Natural killer cell (primary cell): ENCODE results near the gene SLC35F5. TPM values are rescaled to one million over a fixed set of nuclear protein-coding genes. Genes with fewer than 3 reads are reported as not detected.

Experiments
- ATAC-seq, 3 donors: fragments of 150-1000 bp in 2 of 3; fragments of 200-7000 bp in 1 of 3; cut with Tn5 transposase; 1 replicate in 1 of 3; 2 replicates in 2 of 3; pipeline ENCODE4 v1.10.0; 2021; ENCODE audit warnings: mild to moderate bottlenecking in 2 of 3, moderate library complexity in 2 of 3
- DNase-seq, 2 donors: peaks; one replicate each; pipeline versions ENCODE4 v3.0.0 to v3.0.0-alpha.2; 2013 to 2021; ENCODE audit warnings: mixed read lengths in 1 of 2
- H3K27ac ChIP-seq: one replicate; pipeline ENCODE4 v1.5.1; 2013; ENCODE audit warnings: mild to moderate bottlenecking, low read length
- H3K27me3 ChIP-seq: one replicate; pipeline ENCODE4 v1.6.1; 2013; ENCODE audit warnings: low read length; ENCODE audit not compliant: control insufficient read depth, insufficient read depth
- H3K36me3 ChIP-seq: one replicate; pipeline ENCODE4 v1.6.1; 2013; ENCODE audit warnings: low read length; ENCODE audit not compliant: control insufficient read depth, insufficient read depth
- H3K4me1 ChIP-seq: one replicate; pipeline ENCODE4 v1.6.1; 2013; ENCODE audit warnings: low read length; ENCODE audit not compliant: control insufficient read depth, insufficient read depth
- H3K4me3 ChIP-seq: one replicate; pipeline ENCODE4 v1.5.1; 2013; ENCODE audit warnings: low read length
- H3K9me3 ChIP-seq: one replicate; pipeline ENCODE4 v1.6.1; 2013; ENCODE audit warnings: low read length; ENCODE audit not compliant: control insufficient read depth, insufficient read depth
- H3K27ac Mint-ChIP-seq, 2 donors: one replicate each; pipeline ENCODE4 v1.8.0; 2022; ENCODE audit warnings: mild to moderate bottlenecking in 2 of 2, mixed read lengths in 2 of 2, moderate library complexity in 1 of 2
- H3K27me3 Mint-ChIP-seq, 2 donors: one replicate each; pipeline ENCODE4 v1.8.0; 2022; ENCODE audit warnings: low read depth in 2 of 2, mixed read lengths in 2 of 2
- H3K36me3 Mint-ChIP-seq: one replicate; pipeline ENCODE4 v1.8.0; 2022; ENCODE audit warnings: mixed read lengths
- H3K4me1 Mint-ChIP-seq, 2 donors: one replicate each; pipeline ENCODE4 v1.8.0; 2022; ENCODE audit warnings: mixed read lengths in 2 of 2
- H3K4me3 Mint-ChIP-seq: one replicate; pipeline ENCODE4 v1.8.0; 2022; ENCODE audit warnings: mild to moderate bottlenecking, moderate library complexity, mixed read lengths
- H3K9me3 Mint-ChIP-seq, 2 donors: one replicate each; pipeline ENCODE4 v1.8.0; 2022; ENCODE audit warnings: mixed read lengths in 2 of 2
- WGBS: methylation state at CpG from one replicate; pipeline ENCODE4 v1.1.7; 2013; ENCODE audit warnings: missing lambda C conversion rate; ENCODE audit not compliant: insufficient coverage; 5-methylcytosine and 5-hydroxymethylcytosine counted together
- intact Hi-C: fragments of 100-400 bp; cut with micrococcal nuclease; formaldehyde crosslinking; loops from one replicate; pipeline ENCODE4 v1.14.2; 2022
- total RNA-seq, 4 donors: library from RNA; stranded (reverse); fragments of 120-200 nt in 1 of 4; gene quantifications; one replicate each; pipeline versions ENCODE4 v1.2.3 to v1.2.4, GENCODE V29; 2013 to 2022
- TF ChIP-seq, protein P1 (sequence below): fragments of 200-600 bp; IDR thresholded peaks from one replicate; pipeline ENCODE4 v1.8.0; 2022; ENCODE audit warnings: antibody characterized with exemption

The SLC35F5 gene
- total RNA-seq, 3 donors from 2014 or later (not counting 1 experiment from before 2014, with no cell fraction given): 42.0 to 48.9 (median 42.3) TPM

DNA sequence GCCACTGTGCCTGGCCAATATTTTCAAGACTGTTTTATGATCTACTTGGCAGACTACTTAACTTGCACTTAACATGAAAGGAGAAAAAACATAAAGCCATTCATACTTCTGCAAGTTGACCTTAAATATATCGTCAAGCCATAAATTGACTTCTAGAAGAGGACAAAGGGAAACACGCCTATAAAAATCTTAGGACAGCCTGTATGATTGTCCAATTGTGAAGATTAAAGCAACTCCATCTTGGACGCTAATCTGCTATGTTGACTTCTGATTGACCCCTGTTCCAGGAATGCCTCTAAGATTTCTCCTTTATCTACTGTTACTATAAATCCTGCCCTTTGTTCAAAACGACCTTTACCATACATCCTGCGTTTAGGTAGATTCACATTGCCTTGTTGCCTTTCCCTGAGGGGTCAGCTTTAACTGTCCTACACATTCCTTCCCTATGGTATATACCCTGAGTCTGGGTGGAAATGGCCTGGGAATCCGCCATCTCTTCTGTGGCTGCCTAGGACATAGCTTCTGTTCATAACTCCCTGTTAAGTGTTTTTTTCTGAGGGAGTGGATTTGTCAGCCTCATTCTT, 40.2 kb upstream of the SLC35F5 start:
- Histone ChIP-seq H3K9me3 (no peaks in the 10 kb centered on the region), H3K4me1 (no peaks in the 10 kb centered on the region), H3K27me3 (no peaks in the 10 kb centered on the region), H3K4me3 (no peak overlapping the region), H3K27ac (no peak overlapping the region), H3K36me3 (no peaks in the 10 kb centered on the region)
- TF ChIP-seq, protein P1, sequence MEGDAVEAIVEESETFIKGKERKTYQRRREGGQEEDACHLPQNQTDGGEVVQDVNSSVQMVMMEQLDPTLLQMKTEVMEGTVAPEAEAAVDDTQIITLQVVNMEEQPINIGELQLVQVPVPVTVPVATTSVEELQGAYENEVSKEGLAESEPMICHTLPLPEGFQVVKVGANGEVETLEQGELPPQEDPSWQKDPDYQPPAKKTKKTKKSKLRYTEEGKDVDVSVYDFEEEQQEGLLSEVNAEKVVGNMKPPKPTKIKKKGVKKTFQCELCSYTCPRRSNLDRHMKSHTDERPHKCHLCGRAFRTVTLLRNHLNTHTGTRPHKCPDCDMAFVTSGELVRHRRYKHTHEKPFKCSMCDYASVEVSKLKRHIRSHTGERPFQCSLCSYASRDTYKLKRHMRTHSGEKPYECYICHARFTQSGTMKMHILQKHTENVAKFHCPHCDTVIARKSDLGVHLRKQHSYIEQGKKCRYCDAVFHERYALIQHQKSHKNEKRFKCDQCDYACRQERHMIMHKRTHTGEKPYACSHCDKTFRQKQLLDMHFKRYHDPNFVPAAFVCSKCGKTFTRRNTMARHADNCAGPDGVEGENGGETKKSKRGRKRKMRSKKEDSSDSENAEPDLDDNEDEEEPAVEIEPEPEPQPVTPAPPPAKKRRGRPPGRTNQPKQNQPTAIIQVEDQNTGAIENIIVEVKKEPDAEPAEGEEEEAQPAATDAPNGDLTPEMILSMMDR: no peak
- no peaks in the 10 kb centered on the region for H3K36me3 Mint-ChIP-seq
- peaks cover 7% of the 10 kb centered on the region in 2 donors for H3K27me3 Mint-ChIP-seq
- DNase-seq: no peak
- ATAC-seq: no peak
- no peak overlapping the region for H3K27ac Mint-ChIP-seq
- 88% methylated on average over 6 of the region's 6 CpGs for WGBS
- intact Hi-C loops: no loop called here
- no peak overlapping the region for H3K4me3 Mint-ChIP-seq
- no peaks in the 10 kb centered on the region for H3K4me1 Mint-ChIP-seq
- H3K9me3 Mint-ChIP-seq: no peaks in the 10 kb centered on the region

DNA sequence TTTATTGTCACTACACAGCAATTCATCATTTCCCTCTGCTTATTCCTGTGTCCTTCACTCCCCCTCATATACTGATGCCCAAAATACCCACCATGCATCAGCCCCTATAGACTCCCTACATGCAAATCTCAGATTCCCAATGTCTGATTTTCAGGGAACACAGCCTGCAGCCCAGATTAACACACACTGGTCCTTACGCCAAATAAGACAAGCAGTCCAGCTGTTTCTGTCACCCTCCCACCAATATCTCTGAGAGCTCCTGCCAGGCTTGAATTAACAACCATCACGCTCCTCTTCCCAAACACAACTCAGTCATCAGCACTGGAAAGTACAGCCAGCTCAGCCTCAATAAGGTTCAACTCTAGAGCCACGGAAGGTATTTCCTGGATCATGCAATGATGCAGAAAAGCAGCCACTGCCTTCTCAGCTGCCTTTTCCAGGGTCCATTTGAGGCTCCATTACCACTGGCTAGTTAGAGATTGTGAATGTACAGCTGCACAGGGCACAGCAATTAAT, 39.0 kb upstream of the SLC35F5 start:
- Histone ChIP-seq H3K27me3 (no peaks in the 10 kb centered on the region), H3K9me3 (no peaks in the 10 kb centered on the region), H3K36me3 (no peaks in the 10 kb centered on the region), H3K4me1 (no peaks in the 10 kb centered on the region), H3K4me3 (no peak overlapping the region), H3K27ac (no peak overlapping the region)
- 90% methylated on average over 3 of the region's 3 CpGs for WGBS
- no peak for DNase-seq
- Mint-ChIP-seq H3K27ac (no peak overlapping the region), H3K36me3 (no peaks in the 10 kb centered on the region), H3K4me3 (no peak overlapping the region), H3K9me3 (no peaks in the 10 kb centered on the region), H3K27me3 (peaks cover 7% of the 10 kb centered on the region in 2 donors), H3K4me1 (no peaks in the 10 kb centered on the region)
- TF ChIP-seq, protein P1: no peak
- no peak for ATAC-seq
- intact Hi-C loops: no loop called here

DNA sequence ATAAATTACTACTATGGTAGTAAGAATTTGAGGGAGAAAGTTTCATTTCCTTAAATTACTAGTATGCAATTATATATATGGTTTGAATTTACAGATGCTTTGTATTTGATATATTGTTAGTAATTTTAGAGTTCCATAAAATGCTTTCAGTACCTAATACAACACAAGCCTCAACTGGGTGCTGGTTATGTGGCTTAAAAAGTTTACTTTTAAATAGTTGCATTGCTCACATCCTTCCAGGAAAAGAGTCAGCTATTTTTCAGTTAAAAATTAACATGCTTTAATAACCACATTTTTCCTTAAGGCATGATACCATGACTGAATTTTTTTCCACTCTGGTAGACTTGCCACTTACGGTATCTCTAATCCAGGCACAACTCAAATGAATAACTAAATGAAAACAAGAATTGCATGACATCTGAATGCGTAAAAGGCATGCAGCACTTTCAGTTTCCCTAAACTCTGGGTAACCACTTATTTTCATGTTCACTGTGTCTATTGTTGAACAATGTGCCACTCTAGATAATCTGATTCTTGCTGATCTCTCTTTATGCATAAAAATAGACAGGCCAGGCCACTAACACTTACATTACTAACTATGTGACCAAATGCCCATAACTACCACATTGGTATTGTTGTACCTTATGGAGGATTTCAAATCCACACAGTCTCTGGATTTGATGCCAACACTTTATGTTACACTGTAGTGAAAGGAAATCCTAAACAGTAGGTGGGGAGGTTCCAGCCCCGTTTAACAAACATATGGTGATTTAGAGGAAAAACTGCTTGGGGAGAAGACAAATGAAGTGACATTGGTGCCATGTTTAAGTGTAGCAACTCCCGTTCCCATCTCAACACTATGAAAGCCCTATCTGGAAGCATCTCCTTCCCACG, 35.5 kb upstream of the SLC35F5 start:
- no peak overlapping the region for H3K27ac Mint-ChIP-seq
- ATAC-seq: no peak
- no peaks in the 10 kb centered on the region for H3K4me1 ChIP-seq

More for the DNA sequence above, 35.5 kb upstream of the SLC35F5 start:
- H3K27ac ChIP-seq: no peak overlapping the region
- intact Hi-C loops: no loop called here
- no peak overlapping the region for H3K4me3 ChIP-seq
- DNase-seq: no peak
- 6% methylated on average over 3 of the region's 5 CpGs for WGBS
- H3K27me3 ChIP-seq: no peaks in the 10 kb centered on the region
- no peaks in the 10 kb centered on the region for H3K36me3 ChIP-seq
- H3K4me3 Mint-ChIP-seq: no peak overlapping the region
- no peaks in the 10 kb centered on the region for H3K36me3 Mint-ChIP-seq
- H3K9me3 Mint-ChIP-seq: no peaks in the 10 kb centered on the region
- no peaks in the 10 kb centered on the region for H3K4me1 Mint-ChIP-seq
- H3K27me3 Mint-ChIP-seq: peaks cover 5 to 7% of the 10 kb centered on the region in 2 donors
- H3K9me3 ChIP-seq: no peaks in the 10 kb centered on the region
- TF ChIP-seq, protein P1: no peak
